HEK293 (cell line): ENCODE results near the gene SH2D4B.

Experiments
- CTCF ChIA-PET: fragments of 350-600 bp; formaldehyde crosslinking; extraction: SDS; loops from one replicate; lab custom pipeline; 2021; ENCODE audit warnings: antibody characterized with exemption; lab: Yijun Ruan, JAX
- POLR2A ChIA-PET: fragments of 300-600 bp; formaldehyde crosslinking; extraction: SDS; loops from one replicate; lab custom pipeline; 2020; ENCODE audit warnings: antibody characterized with exemption, inconsistent platforms; lab: Yijun Ruan, JAX
- H3K27ac ChIP-seq: fragments of 200-500 bp; sonication (Bioruptor generic); 2 replicates; pipeline ENCODE4 v1.5.1; 2014; ENCODE audit warnings: low read depth, low read length, control low read depth, inconsistent platforms; ENCODE audit errors: extremely low read depth
- H3K36me3 ChIP-seq, 2 experiments: fragments of 200-500 bp in 1 of 2; sonication (Bioruptor generic) in 1 of 2; 1 replicate in 1 of 2; 2 replicates in 1 of 2; pipeline ENCODE4 v1.5.1; 2014 to 2017; ENCODE audit warnings: inconsistent platforms in 2 of 2, low read length in 2 of 2; ENCODE audit not compliant: control insufficient read depth in 2 of 2, insufficient read depth in 1 of 2
- H3K4me1 ChIP-seq: fragments of 200-500 bp; sonication (Bioruptor generic); 2 replicates; pipeline ENCODE4 v1.5.1; 2014; ENCODE audit warnings: mild to moderate bottlenecking, low read length, inconsistent platforms; ENCODE audit not compliant: control insufficient read depth, insufficient read depth
- H3K4me3 ChIP-seq: 2 replicates; pipeline ENCODE4 v1.5.1; 2011; ENCODE audit warnings: low read depth, mild to moderate bottlenecking, control low read depth, low read length, moderate library complexity
- H3K9me3 ChIP-seq: fragments of 200-500 bp; sonication (Bioruptor generic); 2 replicates; pipeline ENCODE4 v1.5.1; 2014; ENCODE audit warnings: low read depth, low read length, inconsistent platforms; ENCODE audit not compliant: control insufficient read depth, insufficient read depth
- GLIS1 ChIP-seq: fragments of 450-650 bp; formaldehyde crosslinking; IDR thresholded peaks from 2 replicates; pipeline ENCODE4 v1.5.1; 2016; ENCODE audit warnings: missing biosample characterization, missing genetic modification characterization
- KLF8 ChIP-seq: fragments of 450-650 bp; formaldehyde crosslinking; IDR thresholded peaks from 2 replicates; pipeline ENCODE4 v1.5.1; 2016; ENCODE audit warnings: missing biosample characterization, missing genetic modification characterization
- MZF1 ChIP-seq: fragments of 450-650 bp; formaldehyde crosslinking; IDR thresholded peaks from 2 replicates; pipeline ENCODE4 v1.5.1; 2017; ENCODE audit warnings: missing biosample characterization, missing genetic modification characterization, borderline replicate concordance
- ZBTB17 ChIP-seq: fragments of 450-650 bp; formaldehyde crosslinking; IDR thresholded peaks from 2 replicates; pipeline ENCODE4 v1.5.1; 2016; ENCODE audit warnings: missing biosample characterization, missing genetic modification characterization
- ZEB2 ChIP-seq: fragments of 450-650 bp; formaldehyde crosslinking; IDR thresholded peaks from 2 replicates; pipeline ENCODE4 v1.5.1; 2016; ENCODE audit warnings: missing biosample characterization, missing genetic modification characterization
- ZNF112 ChIP-seq: fragments of 450-650 bp; formaldehyde crosslinking; IDR thresholded peaks from 2 replicates; pipeline ENCODE4 v1.5.0; 2017; ENCODE audit warnings: missing biosample characterization, missing genetic modification characterization
- ZNF121 ChIP-seq: fragments of 450-650 bp; formaldehyde crosslinking; IDR thresholded peaks from 2 replicates; pipeline ENCODE4 v1.5.1; 2016; ENCODE audit warnings: missing biosample characterization, missing genetic modification characterization
- ZNF157 ChIP-seq: fragments of 450-650 bp; formaldehyde crosslinking; IDR thresholded peaks from 2 replicates; pipeline ENCODE4 v1.5.1; 2016; ENCODE audit warnings: missing biosample characterization, missing genetic modification characterization
- ZNF175 ChIP-seq: fragments of 450-650 bp; formaldehyde crosslinking; IDR thresholded peaks from 2 replicates; pipeline ENCODE4 v1.5.1; 2016; ENCODE audit warnings: missing biosample characterization, missing genetic modification characterization
- ZNF2 ChIP-seq: fragments of 450-650 bp; formaldehyde crosslinking; IDR thresholded peaks from 2 replicates; pipeline ENCODE4 v1.5.1; 2016; ENCODE audit warnings: missing biosample characterization, missing genetic modification characterization
- ZNF335 ChIP-seq: fragments of 450-650 bp; formaldehyde crosslinking; conservative IDR thresholded peaks from 2 replicates; pipeline ENCODE4 v1.5.1; 2016; ENCODE audit warnings: missing biosample characterization, missing genetic modification characterization
- ZNF510 ChIP-seq: fragments of 450-650 bp; formaldehyde crosslinking; IDR thresholded peaks from 2 replicates; pipeline ENCODE4 v1.5.1; 2018; ENCODE audit warnings: mild to moderate bottlenecking, missing genetic modification characterization, missing biosample characterization; ENCODE audit not compliant: insufficient replicate concordance
- ZNF530 ChIP-seq: fragments of 450-650 bp; formaldehyde crosslinking; IDR thresholded peaks from 2 replicates; pipeline ENCODE4 v1.5.1; 2016; ENCODE audit warnings: low read depth, missing biosample characterization, missing genetic modification characterization
- ZNF585B ChIP-seq: fragments of 450-650 bp; formaldehyde crosslinking; IDR thresholded peaks from 2 replicates; pipeline ENCODE4 v1.5.1; 2016; ENCODE audit warnings: missing biosample characterization, missing genetic modification characterization
- ZNF654 ChIP-seq: fragments of 450-650 bp; formaldehyde crosslinking; IDR thresholded peaks from 2 replicates; pipeline ENCODE4 v1.5.1; 2016; ENCODE audit warnings: low read depth, missing biosample characterization, missing genetic modification characterization
- ZNF701 ChIP-seq: fragments of 450-650 bp; formaldehyde crosslinking; IDR thresholded peaks from 2 replicates; pipeline ENCODE4 v1.5.1; 2016; ENCODE audit warnings: missing biosample characterization, missing genetic modification characterization
- ZNF76 ChIP-seq: fragments of 450-650 bp; formaldehyde crosslinking; IDR thresholded peaks from 2 replicates; pipeline ENCODE4; 2016; ENCODE audit warnings: low read depth, missing biosample characterization, missing genetic modification characterization, borderline replicate concordance
- TF ChIP-seq, protein P1 (sequence below): fragments of 450-650 bp; formaldehyde crosslinking; IDR thresholded peaks from 2 replicates; pipeline ENCODE4 v1.5.1; 2016; ENCODE audit warnings: missing biosample characterization, missing genetic modification characterization
- TF ChIP-seq, protein P2 (sequence below): fragments of 450-650 bp; formaldehyde crosslinking; IDR thresholded peaks from 2 replicates; pipeline ENCODE4 v1.5.1; 2016; ENCODE audit warnings: missing biosample characterization, missing genetic modification characterization, borderline replicate concordance
- TF ChIP-seq, protein P3 (sequence below): fragments of 450-650 bp; formaldehyde crosslinking; IDR thresholded peaks from 2 replicates; pipeline ENCODE4 v1.5.1; 2017; ENCODE audit warnings: missing biosample characterization, missing genetic modification characterization
- TF ChIP-seq, protein P4 (sequence below): fragments of 450-650 bp; formaldehyde crosslinking; IDR thresholded peaks from 2 replicates; pipeline ENCODE4 v1.5.1; 2016; ENCODE audit warnings: missing biosample characterization, missing genetic modification characterization
- TF ChIP-seq, protein P5 (sequence below): fragments of 450-650 bp; formaldehyde crosslinking; IDR thresholded peaks from 2 replicates; pipeline ENCODE4 v1.5.1; 2016; ENCODE audit warnings: missing biosample characterization, missing genetic modification characterization

Gene SH2D4B

DNA sequence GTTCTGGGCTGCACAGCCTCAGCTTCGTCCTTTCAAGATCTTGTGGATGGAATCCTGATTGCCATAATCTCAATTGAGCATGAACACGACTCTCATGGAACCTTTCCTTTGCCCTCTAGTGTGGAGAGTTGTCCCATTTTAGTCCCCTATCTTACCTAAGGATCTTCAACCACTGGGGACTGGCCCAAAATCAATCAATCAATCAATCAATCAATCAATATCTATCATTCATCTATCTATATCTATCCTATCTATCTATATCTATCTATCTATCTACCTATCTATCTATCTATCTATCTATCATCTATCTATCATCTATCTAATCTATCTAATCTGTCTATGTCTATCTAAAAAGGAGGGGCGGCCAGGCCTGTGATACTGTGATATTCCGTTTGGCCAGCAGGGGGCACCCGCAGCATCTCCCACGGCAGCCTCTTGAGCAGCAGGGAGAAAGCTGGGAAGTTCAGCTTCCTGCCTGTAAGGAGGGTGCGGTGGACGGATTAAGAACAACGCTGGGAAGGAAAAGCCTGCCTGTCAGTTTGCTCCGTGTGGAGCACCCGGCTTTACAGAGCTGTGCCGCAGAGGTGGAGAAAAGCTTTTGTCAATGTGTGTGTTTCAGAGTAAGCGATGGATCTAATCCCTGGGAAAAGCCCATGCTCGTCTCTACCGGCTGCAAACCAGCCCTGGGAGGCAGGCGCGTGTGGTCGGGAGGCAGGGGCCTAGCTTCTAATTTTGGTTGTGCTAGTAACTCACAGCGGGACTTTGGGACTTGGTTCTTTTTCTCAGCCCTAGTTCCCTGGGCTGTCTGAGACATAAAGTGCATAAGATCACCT is 124.9 kb downstream of the SH2D4B start (continued):
- peak; percentile 90 for TF ChIP-seq ZNF335 (tag by site-specific recombination)
- TF ChIP-seq, protein P1, sequence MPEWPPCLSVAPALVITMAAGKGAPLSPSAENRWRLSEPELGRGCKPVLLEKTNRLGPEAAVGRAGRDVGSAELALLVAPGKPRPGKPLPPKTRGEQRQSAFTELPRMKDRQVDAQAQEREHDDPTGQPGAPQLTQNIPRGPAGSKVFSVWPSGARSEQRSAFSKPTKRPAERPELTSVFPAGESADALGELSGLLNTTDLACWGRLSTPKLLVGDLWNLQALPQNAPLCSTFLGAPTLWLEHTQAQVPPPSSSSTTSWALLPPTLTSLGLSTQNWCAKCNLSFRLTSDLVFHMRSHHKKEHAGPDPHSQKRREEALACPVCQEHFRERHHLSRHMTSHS (tag by site-specific recombination), result no peak
- TF ChIP-seq ZNF654 (tag by site-specific recombination), result peak; percentile 63
- TF ChIP-seq ZNF76 (tag by site-specific recombination), result no peak
- TF ChIP-seq, all 188 proteins: peak for 8

DNA sequence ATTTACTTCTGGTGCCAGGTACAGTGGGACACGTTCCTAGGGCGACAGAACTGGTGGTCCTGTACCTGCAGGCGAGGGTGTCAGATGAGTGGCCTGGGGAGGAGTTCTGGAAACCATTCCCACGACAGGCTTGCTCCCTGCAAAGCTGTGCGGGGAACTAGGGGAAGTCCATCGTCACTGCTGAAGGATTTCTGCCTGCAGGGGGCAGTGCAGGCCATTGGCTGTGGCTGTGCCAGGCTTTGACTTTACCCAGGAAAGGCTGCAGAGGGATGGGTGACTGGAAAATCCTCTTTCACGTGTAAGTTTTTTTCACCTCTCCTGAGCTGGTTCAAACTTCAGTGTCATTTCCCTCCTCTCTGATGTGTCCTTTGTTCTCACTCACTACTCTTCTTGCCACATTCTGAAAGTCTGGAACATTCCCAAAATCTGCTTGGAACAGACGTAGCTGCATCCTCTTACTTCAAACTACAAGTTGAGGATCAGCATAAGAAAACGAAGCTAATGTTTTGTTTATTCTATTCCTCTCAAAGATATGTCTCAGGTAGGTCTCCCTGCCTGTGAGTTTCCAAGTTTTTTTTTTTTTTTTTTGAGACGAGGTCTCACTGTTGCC is 126.5 kb downstream of the SH2D4B start:
- H3K4me1 ChIP-seq, result no peaks in the 10 kb centered on the region
- H3K36me3 ChIP-seq, result no peaks in the 10 kb centered on the region
- no peak overlapping the region for H3K27ac ChIP-seq
- no peaks in the 10 kb centered on the region for H3K9me3 ChIP-seq
- H3K4me3 ChIP-seq, result no peak overlapping the region
- POLR2A ChIA-PET, result interaction anchor here (0.7 kb wide), 1 partner anchor 280 kb away, joined by 3 read pairs; no protein-coding TSS in a partner anchor
- CTCF ChIA-PET, result interaction anchor here (0.6 to 5.4 kb wide), 41 partner anchors 9 to 1367 kb away, joined by 3 to 60 read pairs (median 6); no protein-coding TSS in a partner anchor
- TF ChIP-seq ZNF2 (0 out of 2 replicates have a peak, but pooled peaks have one; percentile 28), ZNF121 (tag by site-specific recombination) (no peak), ZEB2 (tag by site-specific recombination) (no peak), ZNF585B (no peak), MZF1 (tag by site-specific recombination) (no peak), ZBTB17 (tag by site-specific recombination) (no peak), ZNF701 (tag by site-specific recombination) (no peak), ZNF157 (tag by site-specific recombination) (no peak), ZNF510 (no peak), KLF8 (tag by site-specific recombination) (no peak), GLIS1 (tag by site-specific recombination) (no peak), ZNF530 (no peak), ZNF175 (no peak), ZNF112 (tag by site-specific recombination) (no peak)
- TF ChIP-seq, protein P2, sequence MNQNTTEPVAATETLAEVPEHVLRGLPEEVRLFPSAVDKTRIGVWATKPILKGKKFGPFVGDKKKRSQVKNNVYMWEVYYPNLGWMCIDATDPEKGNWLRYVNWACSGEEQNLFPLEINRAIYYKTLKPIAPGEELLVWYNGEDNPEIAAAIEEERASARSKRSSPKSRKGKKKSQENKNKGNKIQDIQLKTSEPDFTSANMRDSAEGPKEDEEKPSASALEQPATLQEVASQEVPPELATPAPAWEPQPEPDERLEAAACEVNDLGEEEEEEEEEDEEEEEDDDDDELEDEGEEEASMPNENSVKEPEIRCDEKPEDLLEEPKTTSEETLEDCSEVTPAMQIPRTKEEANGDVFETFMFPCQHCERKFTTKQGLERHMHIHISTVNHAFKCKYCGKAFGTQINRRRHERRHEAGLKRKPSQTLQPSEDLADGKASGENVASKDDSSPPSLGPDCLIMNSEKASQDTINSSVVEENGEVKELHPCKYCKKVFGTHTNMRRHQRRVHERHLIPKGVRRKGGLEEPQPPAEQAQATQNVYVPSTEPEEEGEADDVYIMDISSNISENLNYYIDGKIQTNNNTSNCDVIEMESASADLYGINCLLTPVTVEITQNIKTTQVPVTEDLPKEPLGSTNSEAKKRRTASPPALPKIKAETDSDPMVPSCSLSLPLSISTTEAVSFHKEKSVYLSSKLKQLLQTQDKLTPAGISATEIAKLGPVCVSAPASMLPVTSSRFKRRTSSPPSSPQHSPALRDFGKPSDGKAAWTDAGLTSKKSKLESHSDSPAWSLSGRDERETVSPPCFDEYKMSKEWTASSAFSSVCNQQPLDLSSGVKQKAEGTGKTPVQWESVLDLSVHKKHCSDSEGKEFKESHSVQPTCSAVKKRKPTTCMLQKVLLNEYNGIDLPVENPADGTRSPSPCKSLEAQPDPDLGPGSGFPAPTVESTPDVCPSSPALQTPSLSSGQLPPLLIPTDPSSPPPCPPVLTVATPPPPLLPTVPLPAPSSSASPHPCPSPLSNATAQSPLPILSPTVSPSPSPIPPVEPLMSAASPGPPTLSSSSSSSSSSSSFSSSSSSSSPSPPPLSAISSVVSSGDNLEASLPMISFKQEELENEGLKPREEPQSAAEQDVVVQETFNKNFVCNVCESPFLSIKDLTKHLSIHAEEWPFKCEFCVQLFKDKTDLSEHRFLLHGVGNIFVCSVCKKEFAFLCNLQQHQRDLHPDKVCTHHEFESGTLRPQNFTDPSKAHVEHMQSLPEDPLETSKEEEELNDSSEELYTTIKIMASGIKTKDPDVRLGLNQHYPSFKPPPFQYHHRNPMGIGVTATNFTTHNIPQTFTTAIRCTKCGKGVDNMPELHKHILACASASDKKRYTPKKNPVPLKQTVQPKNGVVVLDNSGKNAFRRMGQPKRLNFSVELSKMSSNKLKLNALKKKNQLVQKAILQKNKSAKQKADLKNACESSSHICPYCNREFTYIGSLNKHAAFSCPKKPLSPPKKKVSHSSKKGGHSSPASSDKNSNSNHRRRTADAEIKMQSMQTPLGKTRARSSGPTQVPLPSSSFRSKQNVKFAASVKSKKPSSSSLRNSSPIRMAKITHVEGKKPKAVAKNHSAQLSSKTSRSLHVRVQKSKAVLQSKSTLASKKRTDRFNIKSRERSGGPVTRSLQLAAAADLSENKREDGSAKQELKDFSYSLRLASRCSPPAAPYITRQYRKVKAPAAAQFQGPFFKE, result no peak
- TF ChIP-seq, protein P3, sequence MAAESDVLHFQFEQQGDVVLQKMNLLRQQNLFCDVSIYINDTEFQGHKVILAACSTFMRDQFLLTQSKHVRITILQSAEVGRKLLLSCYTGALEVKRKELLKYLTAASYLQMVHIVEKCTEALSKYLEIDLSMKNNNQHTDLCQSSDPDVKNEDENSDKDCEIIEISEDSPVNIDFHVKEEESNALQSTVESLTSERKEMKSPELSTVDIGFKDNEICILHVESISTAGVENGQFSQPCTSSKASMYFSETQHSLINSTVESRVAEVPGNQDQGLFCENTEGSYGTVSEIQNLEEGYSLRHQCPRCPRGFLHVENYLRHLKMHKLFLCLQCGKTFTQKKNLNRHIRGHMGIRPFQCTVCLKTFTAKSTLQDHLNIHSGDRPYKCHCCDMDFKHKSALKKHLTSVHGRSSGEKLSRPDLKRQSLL, result no peak
- TF ChIP-seq, protein P4, sequence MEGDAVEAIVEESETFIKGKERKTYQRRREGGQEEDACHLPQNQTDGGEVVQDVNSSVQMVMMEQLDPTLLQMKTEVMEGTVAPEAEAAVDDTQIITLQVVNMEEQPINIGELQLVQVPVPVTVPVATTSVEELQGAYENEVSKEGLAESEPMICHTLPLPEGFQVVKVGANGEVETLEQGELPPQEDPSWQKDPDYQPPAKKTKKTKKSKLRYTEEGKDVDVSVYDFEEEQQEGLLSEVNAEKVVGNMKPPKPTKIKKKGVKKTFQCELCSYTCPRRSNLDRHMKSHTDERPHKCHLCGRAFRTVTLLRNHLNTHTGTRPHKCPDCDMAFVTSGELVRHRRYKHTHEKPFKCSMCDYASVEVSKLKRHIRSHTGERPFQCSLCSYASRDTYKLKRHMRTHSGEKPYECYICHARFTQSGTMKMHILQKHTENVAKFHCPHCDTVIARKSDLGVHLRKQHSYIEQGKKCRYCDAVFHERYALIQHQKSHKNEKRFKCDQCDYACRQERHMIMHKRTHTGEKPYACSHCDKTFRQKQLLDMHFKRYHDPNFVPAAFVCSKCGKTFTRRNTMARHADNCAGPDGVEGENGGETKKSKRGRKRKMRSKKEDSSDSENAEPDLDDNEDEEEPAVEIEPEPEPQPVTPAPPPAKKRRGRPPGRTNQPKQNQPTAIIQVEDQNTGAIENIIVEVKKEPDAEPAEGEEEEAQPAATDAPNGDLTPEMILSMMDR (tag by site-specific recombination), result peak; percentile 56; the same call in 1 of the 2 replicates
- TF ChIP-seq, protein P5, sequence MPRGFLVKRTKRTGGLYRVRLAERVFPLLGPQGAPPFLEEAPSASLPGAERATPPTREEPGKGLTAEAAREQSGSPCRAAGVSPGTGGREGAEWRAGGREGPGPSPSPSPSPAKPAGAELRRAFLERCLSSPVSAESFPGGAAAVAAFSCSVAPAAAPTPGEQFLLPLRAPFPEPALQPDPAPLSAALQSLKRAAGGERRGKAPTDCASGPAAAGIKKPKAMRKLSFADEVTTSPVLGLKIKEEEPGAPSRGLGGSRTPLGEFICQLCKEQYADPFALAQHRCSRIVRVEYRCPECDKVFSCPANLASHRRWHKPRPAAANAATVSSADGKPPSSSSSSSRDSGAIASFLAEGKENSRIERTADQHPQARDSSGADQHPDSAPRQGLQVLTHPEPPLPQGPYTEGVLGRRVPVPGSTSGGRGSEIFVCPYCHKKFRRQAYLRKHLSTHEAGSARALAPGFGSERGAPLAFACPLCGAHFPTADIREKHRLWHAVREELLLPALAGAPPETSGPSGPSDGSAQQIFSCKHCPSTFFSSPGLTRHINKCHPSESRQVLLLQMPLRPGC (tag by site-specific recombination), result no peak
